ENCODE data around the gene RAB11FIP4.

Gene RAB11FIP4

GRCh38 chr17:31549525-31550388 is 158.3 kb downstream of the RAB11FIP4 start (continued):
- TF ChIP-seq BCL11B (tag by site-specific recombination; IDR thresholded peaks at IDR 0.05; ENCODE audit: low read depth) (no peak; the same call in 1 of the 2 replicates), ZNF37A (tag by site-specific recombination; IDR thresholded peaks at IDR 0.05) (no peak), FEZF1 (tag by site-specific recombination; IDR thresholded peaks at IDR 0.05) (no peak), ZNF266 (tag by site-specific recombination; IDR thresholded peaks at IDR 0.05; ENCODE audit: low read depth) (no peak), ZBTB6 (tag by site-specific recombination; IDR thresholded peaks at IDR 0.05) (peak; percentile 62; the same call in 1 of the 2 replicates), YY2 (tag by site-specific recombination; IDR thresholded peaks at IDR 0.05) (no peak), EGR2 (tag by site-specific recombination; IDR thresholded peaks at IDR 0.05; ENCODE audit: low read depth) (peak; percentile 56), ZNF830 (tag by site-specific recombination; IDR thresholded peaks at IDR 0.05; ENCODE audit: low read depth) (no peak), ZNF521 (tag by site-specific recombination; IDR thresholded peaks at IDR 0.05) (no peak), ZNF626 (tag by site-specific recombination; IDR thresholded peaks at IDR 0.05) (no peak), PATZ1 (tag by site-specific recombination; IDR thresholded peaks at IDR 0.05) (peak; percentile 86), AEBP2 (tag by site-specific recombination; IDR thresholded peaks at IDR 0.05; ENCODE audit: borderline replicate concordance) (no peak), ZNF677 (tag by site-specific recombination; IDR thresholded peaks at IDR 0.05) (no peak), ZSCAN16 (tag by site-specific recombination; IDR thresholded peaks at IDR 0.05) (no peak), ZNF785 (tag by site-specific recombination; IDR thresholded peaks at IDR 0.05) (peak; percentile 88), ZNF335 (tag by site-specific recombination; conservative IDR thresholded peaks at IDR 0.05) (peak; percentile 75), ZNF138 (tag by site-specific recombination; IDR thresholded peaks at IDR 0.05; ENCODE audit: borderline replicate concordance) (no peak), ZNF610 (tag by site-specific recombination; IDR thresholded peaks at IDR 0.05; ENCODE audit: borderline replicate concordance) (no peak), GLIS2 (tag by site-specific recombination; IDR thresholded peaks at IDR 0.05) (peak; percentile 48; the same call in 1 of the 2 replicates), ZNF341 (tag by site-specific recombination; IDR thresholded peaks at IDR 0.05; ENCODE audit: low read depth) (peak; percentile 67), ZNF175 (tag by site-specific recombination; IDR thresholded peaks at IDR 0.05) (no peak), HOXD13 (CRISPR knock-in tag; IDR thresholded peaks at IDR 0.05; ENCODE audit: borderline replicate concordance) (no peak), ZNF664 (tag by site-specific recombination; IDR thresholded peaks at IDR 0.05) (no peak), ZNF280D (tag by site-specific recombination; IDR thresholded peaks at IDR 0.05) (peak; percentile 70; the same call in 1 of the 2 replicates), ZNF548 (tag by site-specific recombination; IDR thresholded peaks at IDR 0.05) (no peak), ZNF114 (tag by site-specific recombination; IDR thresholded peaks at IDR 0.05) (no peak), HOXC10 (CRISPR knock-in tag; IDR thresholded peaks at IDR 0.05) (peak; percentile 54; the same call in 1 of the 2 replicates), ZSCAN23 (tag by site-specific recombination; IDR thresholded peaks at IDR 0.05) (peak; percentile 62; the same call in 1 of the 2 replicates), PRDM10 (tag by site-specific recombination; IDR thresholded peaks at IDR 0.05) (peak; percentile 59)

Measured in HEK293 (cell line).